Neural progenitor cell (in vitro differentiated cells): ENCODE data around the gene FCAMR. TPM values are rescaled to one million over a fixed set of nuclear protein-coding genes. Genes with fewer than 3 reads are reported as not detected.

ENCODE experiments used
- DNase-seq: peaks from one replicate; pipeline ENCODE4 v3.0.0-alpha.2; 2016; ENCODE audit warnings: low spot score
- H2AFZ ChIP-seq: fragments of 200-600 bp; sonication (generic); replicated peaks from 2 replicates; pipeline ENCODE4 v1.6.1; 2016; ENCODE audit warnings: antibody characterized with exemption
- H3F3A ChIP-seq: fragments of 200-600 bp; sonication (generic); 2 replicates; pipeline ENCODE4 v1.6.1; 2016; ENCODE audit warnings: antibody characterized with exemption, low read depth
- H3K27ac ChIP-seq: fragments of 200-600 bp; sonication (generic); 2 replicates; pipeline ENCODE4 v1.5.1; 2016; ENCODE audit warnings: mild to moderate bottlenecking
- H3K27me3 ChIP-seq: fragments of 200-600 bp; sonication (generic); 2 replicates; pipeline ENCODE4 v1.6.1; 2016; ENCODE audit warnings: mild to moderate bottlenecking, moderate library complexity
- H3K36me3 ChIP-seq: fragments of 200-600 bp; sonication (generic); 2 replicates; pipeline ENCODE4 v1.5.1; 2016
- H3K4me1 ChIP-seq: fragments of 200-600 bp; sonication (generic); 2 replicates; pipeline ENCODE4 v1.6.1; 2016; ENCODE audit warnings: mixed run types
- H3K4me2 ChIP-seq: fragments of 200-600 bp; sonication (generic); 2 replicates; pipeline ENCODE4 v1.6.1; 2016
- H3K4me3 ChIP-seq: fragments of 200-600 bp; sonication (generic); 2 replicates; pipeline ENCODE4 v1.5.1; 2016
- H3K79me2 ChIP-seq: fragments of 200-600 bp; sonication (generic); 2 replicates; pipeline ENCODE4 v1.6.1; 2016; ENCODE audit warnings: low read depth
- H3K9ac ChIP-seq: fragments of 200-600 bp; sonication (generic); 2 replicates; pipeline ENCODE4 v1.6.1; 2016
- H3K9me3 ChIP-seq: fragments of 200-600 bp; sonication (generic); 2 replicates; pipeline ENCODE4 v1.5.1; 2016; ENCODE audit warnings: low read depth
- H4K20me1 ChIP-seq: fragments of 200-600 bp; sonication (generic); 2 replicates; pipeline ENCODE4 v1.6.1; 2016; ENCODE audit warnings: low read depth
- H3K27ac Mint-ChIP-seq: 3 replicates; pipeline ENCODE4 v1.8.0; 2021; ENCODE audit warnings: mixed read lengths
- H3K27me3 Mint-ChIP-seq: 2 replicates; pipeline ENCODE4 v1.8.0; 2022; ENCODE audit warnings: low read depth, mild to moderate bottlenecking, inconsistent platforms, moderate library complexity, mixed read lengths; ENCODE audit not compliant: insufficient read depth
- H3K36me3 Mint-ChIP-seq: 3 replicates; pipeline ENCODE4 v1.8.0; 2021; ENCODE audit warnings: mixed read lengths
- H3K4me1 Mint-ChIP-seq: 3 replicates; pipeline ENCODE4 v1.8.0; 2021; ENCODE audit warnings: mixed read lengths
- H3K4me3 Mint-ChIP-seq: 3 replicates; pipeline ENCODE4 v1.8.0; 2021; ENCODE audit warnings: mild to moderate bottlenecking, moderate library complexity, mixed read lengths
- H3K9me3 Mint-ChIP-seq: 3 replicates; pipeline ENCODE4 v1.8.0; 2020; ENCODE audit warnings: mixed read lengths
- CTCF ChIP-seq: fragments of 200-600 bp; sonication (generic); IDR thresholded peaks from 2 replicates; pipeline ENCODE4 v1.5.1; 2017; ENCODE audit warnings: antibody characterized with exemption, mild to moderate bottlenecking
- EZH2 ChIP-seq: fragments of 200-600 bp; sonication (generic); IDR thresholded peaks from 2 replicates; pipeline ENCODE4 v1.6.1; 2017; ENCODE audit warnings: antibody characterized with exemption, mild to moderate bottlenecking, moderate library complexity
- EZH2phosphoT487 ChIP-seq: fragments of 200-600 bp; sonication (generic); IDR thresholded peaks from 2 replicates; pipeline ENCODE4 v1.6.1; 2017; ENCODE audit warnings: antibody characterized with exemption
- total RNA-seq: library from RNA; depleted of rRNA; stranded (reverse); fragments of >200 nt; gene quantifications from 2 replicates; pipeline ENCODE4 v1.2.3, GENCODE V29; 2015; ENCODE audit warnings: low replicate concordance

The FCAMR gene
- total RNA-seq, 1 donor from 2014 or later = not detected

- Mint-ChIP-seq H3K4me3 (no peak overlapping the region), H3K27ac (no peak overlapping the region), H3K36me3 (no peaks in the 10 kb centered on the region), H3K4me1 (peaks cover 12% of the 10 kb centered on the region), H3K9me3 (no peaks in the 10 kb centered on the region), H3K27me3 (peaks cover 8% of the 10 kb centered on the region)
- Histone ChIP-seq H3K27ac (no peak overlapping the region), H2AFZ (no peak overlapping the region), H3F3A (no peaks in the 10 kb centered on the region), H3K79me2 (no peaks in the 10 kb centered on the region), H3K4me1 (peaks cover 9% of the 10 kb centered on the region), H3K4me3 (no peak overlapping the region), H3K36me3 (no peaks in the 10 kb centered on the region), H3K9ac (no peak overlapping the region), H3K4me2 (no peak overlapping the region), H3K9me3 (no peaks in the 10 kb centered on the region), H4K20me1 (no peaks in the 10 kb centered on the region), H3K27me3 (no peaks in the 10 kb centered on the region)
- no peak for DNase-seq
- TF ChIP-seq EZH2 = no peak
- no peak for TF ChIP-seq EZH2phosphoT487
- TF ChIP-seq CTCF = no peak
These were observed 12.6 kb downstream of the FCAMR start for GRCh38 chr1:206957639-206958038.

GRCh38 chr1:206955476-206956451 lies 14.5 kb downstream of the FCAMR start:
- Histone ChIP-seq H4K20me1 (no peaks in the 10 kb centered on the region), H3K4me3 (no peak overlapping the region), H3K9ac (no peak overlapping the region), H3K4me2 (no peak overlapping the region), H3K79me2 (no peaks in the 10 kb centered on the region), H3K36me3 (no peaks in the 10 kb centered on the region), H3K27me3 (no peaks in the 10 kb centered on the region), H3K9me3 (no peaks in the 10 kb centered on the region), H3K27ac (no peak overlapping the region), H2AFZ (peak overlapping the region; percentile 57), H3F3A (no peaks in the 10 kb centered on the region), H3K4me1 (peaks cover 9% of the 10 kb centered on the region)
- no peak for TF ChIP-seq CTCF
- no peak for TF ChIP-seq EZH2
- no peak for TF ChIP-seq EZH2phosphoT487
- H3K27me3 Mint-ChIP-seq = peaks cover 13% of the 10 kb centered on the region
- H3K4me1 Mint-ChIP-seq = peaks cover 12% of the 10 kb centered on the region
- H3K36me3 Mint-ChIP-seq = no peaks in the 10 kb centered on the region
- peak overlapping the region; percentile 18 for H3K27ac Mint-ChIP-seq
- H3K4me3 Mint-ChIP-seq = no peak overlapping the region
- no peaks in the 10 kb centered on the region for H3K9me3 Mint-ChIP-seq
- DNase-seq = no peak

GRCh38 chr1:206954459-206955342 lies 15.6 kb downstream of the FCAMR start:
- DNase-seq = no peak
- TF ChIP-seq CTCF (no peak), EZH2 (no peak), EZH2phosphoT487 (no peak)
- no peak overlapping the region for H3K4me3 Mint-ChIP-seq
- no peaks in the 10 kb centered on the region for H3F3A ChIP-seq
- no peak overlapping the region for H2AFZ ChIP-seq
- H3K27ac Mint-ChIP-seq = no peak overlapping the region
- H3K9ac ChIP-seq = no peak overlapping the region
- no peak overlapping the region for H3K4me2 ChIP-seq
- no peaks in the 10 kb centered on the region for H3K79me2 ChIP-seq
- peaks cover 13% of the 10 kb centered on the region for H3K27me3 Mint-ChIP-seq
- no peaks in the 10 kb centered on the region for H4K20me1 ChIP-seq
- H3K36me3 ChIP-seq = no peaks in the 10 kb centered on the region
- peaks cover 12% of the 10 kb centered on the region for H3K4me1 Mint-ChIP-seq
- H3K4me1 ChIP-seq = peaks cover 9% of the 10 kb centered on the region
- H3K9me3 ChIP-seq = no peaks in the 10 kb centered on the region
- H3K4me3 ChIP-seq = no peak overlapping the region
- no peak overlapping the region for H3K27ac ChIP-seq
- no peaks in the 10 kb centered on the region for H3K9me3 Mint-ChIP-seq
- no peaks in the 10 kb centered on the region for H3K27me3 ChIP-seq
- H3K36me3 Mint-ChIP-seq = no peaks in the 10 kb centered on the region
